Umbilical cord (tissue), 2 donors: ENCODE data around the gene RPS6KA4. TPM values are rescaled to one million over a fixed set of nuclear protein-coding genes. Genes with fewer than 3 reads are reported as not detected.

ENCODE experiments used
- DNase-seq: peaks from one replicate; pipeline ENCODE4 v3.0.0-alpha.2; 2015; ENCODE audit warnings: low spot score
- total RNA-seq: library from RNA; depleted of rRNA; stranded (reverse); fragments of >200 nt; gene quantifications from one replicate; pipeline ENCODE4 v1.2.3, GENCODE V29; 2014; ENCODE audit warnings: low replicate concordance; ENCODE audit not compliant: insufficient read depth

Gene RPS6KA4
- total RNA-seq, 1 donor from 2014 or later = 16.4 TPM

- DNase-seq = no peak
Measured at GRCh38 chr11:64384981-64385944, 26.3 kb downstream of the RPS6KA4 start.

GRCh38 chr11:64385945-64386704, 27.2 kb downstream of the RPS6KA4 start:
- DNase-seq = no peak

DNA sequence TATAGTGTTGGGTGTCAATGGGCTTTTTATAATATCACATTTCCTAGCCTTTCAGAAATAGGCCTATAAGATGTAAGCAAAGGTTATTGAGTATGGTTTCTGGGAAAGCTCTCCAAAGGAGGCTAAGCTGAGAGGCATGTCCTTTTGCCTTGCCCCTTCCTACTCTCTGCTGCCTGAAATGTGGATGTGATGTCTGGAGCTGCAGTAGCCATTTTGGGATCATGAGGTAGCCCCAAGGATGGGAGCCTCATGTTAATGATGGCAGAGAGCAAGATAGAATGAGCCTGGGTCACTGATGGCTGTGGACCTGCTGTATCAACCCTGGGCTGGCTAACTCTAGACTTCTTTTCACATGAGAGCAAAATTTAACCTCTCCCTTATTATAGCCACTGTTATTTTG, 29.0 kb downstream of the RPS6KA4 start:
- no peak for DNase-seq

- no peak for DNase-seq
Measured at GRCh38 chr11:64388894-64389293, 29.9 kb downstream of the RPS6KA4 start.

DNA sequence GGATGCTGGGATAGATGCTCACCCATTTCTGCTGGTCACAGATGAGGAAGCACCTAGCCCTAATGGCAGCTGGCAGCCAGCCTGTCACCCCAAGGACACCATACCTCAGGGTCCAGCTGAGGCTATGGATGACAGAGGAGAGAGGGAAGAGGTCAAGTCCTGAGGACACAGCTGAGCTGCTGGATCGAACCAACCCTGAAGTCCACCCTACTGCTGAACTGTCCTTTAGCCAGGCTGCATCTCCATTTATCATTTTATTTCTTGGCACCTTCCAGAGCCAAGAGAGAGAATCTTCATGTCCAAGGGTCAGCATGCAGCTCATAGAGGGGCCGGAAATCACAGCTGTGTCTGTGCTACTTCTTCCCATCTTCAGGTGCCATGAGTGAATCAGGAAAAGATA, 30.9 kb downstream of the RPS6KA4 start:
- DNase-seq = no peak

- DNase-seq = no peak
Measured at GRCh38 chr11:64390558-64390957, 31.6 kb downstream of the RPS6KA4 start.

DNA sequence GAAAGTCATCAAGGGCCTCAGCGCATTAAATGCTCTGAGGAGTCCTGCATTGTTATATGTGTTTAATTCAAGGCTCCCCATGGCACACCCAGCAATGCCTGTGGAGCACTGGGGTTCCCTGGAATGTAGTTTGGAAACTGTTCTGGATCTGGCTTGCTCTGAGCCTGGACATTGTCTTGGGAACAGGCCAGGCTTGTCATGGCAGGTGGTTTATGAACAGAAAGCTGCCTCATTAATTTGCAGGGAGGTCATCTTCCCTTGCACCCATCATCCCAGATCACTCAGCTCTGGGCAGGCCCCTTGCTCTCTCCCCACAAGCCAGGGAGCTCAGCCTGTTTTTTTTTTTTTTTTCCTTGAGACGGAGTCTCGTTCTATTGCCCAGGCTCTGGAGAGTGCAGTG, 32.9 kb downstream of the RPS6KA4 start:
- no peak for DNase-seq

GRCh38 chr11:64395545-64396078, 36.6 kb downstream of the RPS6KA4 start:
- no peak for DNase-seq

GRCh38 chr11:64396079-64396591, 37.2 kb downstream of the RPS6KA4 start:
- DNase-seq = peak; percentile 85

- DNase-seq = peak; percentile 24
Measured at GRCh38 chr11:64400102-64400501, 41.1 kb downstream of the RPS6KA4 start.

DNA sequence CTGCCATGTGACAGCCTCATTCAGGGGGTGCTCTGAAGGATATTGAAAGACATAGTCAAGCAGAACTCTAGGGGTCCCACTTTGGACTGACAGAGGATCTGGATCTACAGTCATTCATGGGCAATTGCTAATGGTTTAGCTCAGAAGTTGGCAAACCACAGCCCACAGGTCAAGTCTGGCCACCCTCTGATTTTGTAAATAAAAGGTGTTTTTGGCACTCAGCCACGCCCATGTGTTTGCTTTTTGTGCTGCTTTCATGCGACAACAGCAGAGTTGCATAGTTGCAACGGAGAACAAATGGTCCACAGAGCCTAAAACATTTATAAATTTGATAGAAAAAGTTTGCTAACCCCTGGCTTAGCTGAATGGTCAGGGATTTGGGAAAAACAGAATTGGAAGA, 41.7 kb downstream of the RPS6KA4 start:
- no peak for DNase-seq

DNA sequence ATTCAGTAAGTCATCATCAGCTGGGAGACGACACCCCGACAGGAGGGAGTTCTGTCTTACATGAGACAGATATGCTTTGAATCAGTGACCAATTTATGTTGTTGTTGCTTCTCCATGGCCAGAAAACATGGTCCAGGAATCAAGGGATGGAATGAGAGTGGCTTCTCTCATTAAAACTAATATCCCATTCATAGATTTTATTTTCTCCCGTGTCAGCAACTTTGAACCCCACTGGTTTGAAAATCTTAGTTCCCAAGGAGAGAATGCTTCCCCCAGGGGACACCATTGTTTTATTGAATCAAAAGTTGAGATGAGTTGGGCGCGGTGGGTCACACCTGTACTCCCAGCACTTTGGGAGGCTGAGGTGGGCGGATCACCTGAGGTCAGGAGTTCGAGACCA, 42.8 kb downstream of the RPS6KA4 start:
- no peak for DNase-seq

DNA sequence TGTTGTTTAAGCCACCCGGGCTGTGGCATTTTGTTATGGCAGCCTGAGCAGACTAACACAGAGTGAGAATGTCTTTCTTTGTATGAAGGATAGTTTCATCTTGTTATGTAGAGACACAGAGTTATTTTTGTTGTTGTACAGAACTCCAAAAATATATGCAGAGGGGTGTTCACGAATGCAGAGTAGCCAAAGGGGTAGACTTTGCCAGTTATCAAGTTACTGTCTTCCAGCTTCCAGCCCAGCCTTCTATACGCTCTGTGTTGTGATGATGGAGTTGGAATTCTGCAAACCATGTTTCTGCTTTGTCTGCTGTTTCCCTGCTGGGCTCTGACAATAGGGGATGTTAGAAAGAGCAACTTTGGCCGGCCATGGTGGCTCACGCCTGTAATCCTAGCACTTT, 44.1 kb downstream of the RPS6KA4 start:
- DNase-seq = no peak

- DNase-seq = peak; percentile 93
Measured at GRCh38 chr11:64406221-64406946, 47.4 kb downstream of the RPS6KA4 start.

DNA sequence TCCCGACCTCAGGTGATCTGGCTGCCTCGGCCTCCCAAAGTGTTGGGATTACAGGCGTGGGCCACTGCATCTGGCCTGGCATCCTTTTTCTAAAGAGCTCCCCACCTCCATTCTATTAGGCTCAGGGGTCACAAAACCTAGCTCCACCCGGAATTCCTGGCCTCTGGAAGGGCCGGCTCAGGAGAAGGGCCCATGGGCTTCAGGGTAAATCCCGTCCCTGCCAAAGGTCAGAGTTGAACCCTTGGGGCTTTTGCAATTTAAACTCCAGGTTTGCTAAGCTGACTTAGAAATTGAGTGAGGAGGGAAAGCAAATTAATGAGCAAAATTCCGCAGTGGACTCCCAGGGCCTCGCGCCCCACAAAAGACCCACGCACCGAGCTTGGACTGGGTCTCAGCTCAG, 48.3 kb downstream of the RPS6KA4 start:
- DNase-seq = no peak

DNA sequence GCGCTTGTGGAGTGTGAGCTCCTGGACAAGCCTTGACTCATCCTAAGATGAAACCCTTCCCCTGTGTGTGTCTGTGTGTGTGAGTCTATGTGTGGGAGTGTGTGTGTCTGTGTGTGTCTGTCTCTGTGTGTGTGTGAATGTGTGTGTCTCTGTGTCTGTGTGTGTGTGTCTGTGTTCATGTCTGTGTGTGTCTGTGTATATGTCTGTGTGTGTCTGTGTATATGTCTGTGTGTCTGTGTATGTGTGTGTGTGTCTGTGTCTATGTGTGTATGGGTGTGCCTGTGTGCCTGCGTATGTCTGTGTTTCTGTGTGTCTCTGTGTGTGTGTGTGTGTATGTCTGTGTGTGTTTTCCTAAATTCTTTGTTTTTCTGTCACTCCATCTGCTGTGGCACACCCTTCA, 48.7 kb downstream of the RPS6KA4 start:
- DNase-seq = peak; percentile 36

DNA sequence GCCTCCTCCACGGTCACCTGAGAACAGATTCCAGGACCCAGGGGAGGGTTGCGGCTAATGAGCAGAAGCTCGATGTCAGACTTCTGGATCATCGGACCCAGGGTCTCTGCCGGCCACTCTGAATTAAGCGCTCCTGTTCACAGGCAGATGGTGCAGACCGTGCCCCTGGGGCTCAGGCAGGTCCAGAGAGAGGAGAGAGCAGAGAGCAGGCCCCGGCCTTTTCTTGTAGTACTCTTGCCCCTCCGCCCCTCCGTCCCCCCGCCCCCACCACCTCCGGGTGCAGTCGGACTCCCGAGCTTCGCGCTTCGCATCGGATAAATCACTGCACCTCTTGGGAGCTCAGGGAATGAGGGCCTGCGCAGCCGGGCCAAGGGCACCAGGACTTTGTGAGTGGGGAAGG, 50.3 kb downstream of the RPS6KA4 start:
- no peak for DNase-seq

- DNase-seq = peak; percentile 98
Measured at GRCh38 chr11:64409707-64410403, 50.9 kb downstream of the RPS6KA4 start.

DNA sequence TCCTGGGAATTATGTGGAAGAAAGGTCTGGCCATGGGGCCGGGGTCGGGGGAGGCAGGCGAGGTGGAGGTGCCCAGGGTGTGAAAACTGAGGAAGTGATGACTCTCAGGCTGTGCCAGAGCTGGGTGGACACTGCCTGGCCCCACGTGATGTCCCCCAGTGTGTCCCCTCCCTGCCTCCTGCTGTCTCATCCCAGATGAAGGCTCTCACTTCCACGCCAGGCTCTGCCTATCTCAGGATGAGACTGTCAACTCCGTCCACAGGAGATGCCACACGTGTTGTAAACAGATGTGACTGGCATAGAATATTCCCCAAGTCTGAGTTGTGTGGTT, 51.4 kb downstream of the RPS6KA4 start:
- DNase-seq = no peak

DNA sequence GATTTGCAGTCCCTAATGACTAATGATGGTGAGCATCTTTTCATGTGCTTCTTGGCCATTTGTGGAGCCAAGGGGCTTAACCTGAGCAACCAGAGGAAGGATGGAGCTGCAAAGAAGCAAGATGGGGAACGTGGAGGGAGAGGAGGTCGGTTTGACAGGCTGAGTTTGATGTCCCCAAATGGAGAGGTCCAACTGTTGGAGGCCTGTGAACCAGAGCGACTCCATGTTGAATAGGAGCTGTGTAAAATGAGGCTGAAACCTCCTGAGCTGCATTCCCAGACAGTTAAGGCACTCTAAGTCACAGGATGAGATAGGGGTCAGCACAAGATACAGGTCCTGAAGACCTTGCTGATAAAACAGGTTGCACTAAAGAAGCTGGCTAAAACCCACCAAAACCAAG, 54.5 kb downstream of the RPS6KA4 start:
- no peak for DNase-seq

DNA sequence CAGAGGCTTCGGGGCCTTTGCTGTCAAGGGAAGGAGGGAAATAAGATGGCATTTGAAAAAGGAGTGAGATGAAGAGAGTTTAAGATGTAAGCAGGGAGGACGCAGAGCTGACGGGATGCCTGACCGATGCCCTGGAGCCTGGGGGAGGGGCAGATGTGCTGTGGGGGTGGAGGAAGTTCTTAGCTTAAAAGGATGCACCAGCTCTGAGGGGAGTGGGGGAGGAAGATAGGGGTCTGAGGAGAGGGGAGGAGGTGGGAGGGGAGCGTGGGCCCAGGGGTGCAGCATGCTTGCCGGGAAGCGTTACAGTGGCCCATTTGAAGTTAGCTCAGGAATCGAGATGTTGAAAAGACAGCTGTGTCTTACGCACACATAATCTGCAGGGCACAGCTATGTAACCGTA, 56.3 kb downstream of the RPS6KA4 start:
- no peak for DNase-seq
